Measurements from ENCODE around the gene PSMB3. TPM values are rescaled to one million over a fixed set of nuclear protein-coding genes. Genes with fewer than 3 reads are reported as not detected.
"Not testable (repeated sequence)": the region's sequence is repeated elsewhere in the genome, so short reads cannot be mapped to it uniquely, and the experiment has no call there.

PSMB3 gene
- total RNA-seq, 1 donor from 2014 or later = 118 TPM

DNA sequence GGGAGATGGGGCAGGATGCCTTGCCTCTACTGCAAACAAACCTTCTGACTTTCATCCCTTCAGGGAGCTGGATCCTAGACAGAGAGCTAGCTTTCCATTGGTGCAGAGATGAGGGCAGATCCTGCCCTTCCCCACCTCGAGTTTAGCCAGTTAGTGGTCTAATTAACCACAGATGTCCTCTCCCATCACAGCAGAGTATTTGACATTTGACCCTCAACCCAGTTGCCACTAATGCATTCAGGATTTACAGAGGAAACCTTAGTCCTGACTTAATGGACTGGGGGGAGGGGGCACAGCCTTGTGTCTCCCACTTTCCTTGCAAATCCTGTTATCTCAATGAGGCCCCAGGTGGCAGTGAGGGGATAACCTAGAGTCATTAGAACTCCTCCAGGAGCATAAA is 36.6 kb downstream of the PSMB3 start:
- H3K9me3 Mint-ChIP-seq (ENCODE audit: low read depth) = no peaks in the 10 kb centered on the region
- no peak overlapping the region for H3K27ac Mint-ChIP-seq (ENCODE audit: unreplicated experiment)
- no peak overlapping the region for H3K4me3 Mint-ChIP-seq (ENCODE audit: unreplicated experiment)
- H3K36me3 Mint-ChIP-seq (ENCODE audit: low read depth) = peaks cover 5% of the 10 kb centered on the region
- TF ChIP-seq, protein P1, sequence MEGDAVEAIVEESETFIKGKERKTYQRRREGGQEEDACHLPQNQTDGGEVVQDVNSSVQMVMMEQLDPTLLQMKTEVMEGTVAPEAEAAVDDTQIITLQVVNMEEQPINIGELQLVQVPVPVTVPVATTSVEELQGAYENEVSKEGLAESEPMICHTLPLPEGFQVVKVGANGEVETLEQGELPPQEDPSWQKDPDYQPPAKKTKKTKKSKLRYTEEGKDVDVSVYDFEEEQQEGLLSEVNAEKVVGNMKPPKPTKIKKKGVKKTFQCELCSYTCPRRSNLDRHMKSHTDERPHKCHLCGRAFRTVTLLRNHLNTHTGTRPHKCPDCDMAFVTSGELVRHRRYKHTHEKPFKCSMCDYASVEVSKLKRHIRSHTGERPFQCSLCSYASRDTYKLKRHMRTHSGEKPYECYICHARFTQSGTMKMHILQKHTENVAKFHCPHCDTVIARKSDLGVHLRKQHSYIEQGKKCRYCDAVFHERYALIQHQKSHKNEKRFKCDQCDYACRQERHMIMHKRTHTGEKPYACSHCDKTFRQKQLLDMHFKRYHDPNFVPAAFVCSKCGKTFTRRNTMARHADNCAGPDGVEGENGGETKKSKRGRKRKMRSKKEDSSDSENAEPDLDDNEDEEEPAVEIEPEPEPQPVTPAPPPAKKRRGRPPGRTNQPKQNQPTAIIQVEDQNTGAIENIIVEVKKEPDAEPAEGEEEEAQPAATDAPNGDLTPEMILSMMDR (IDR thresholded peaks at IDR 0.05) = no peak
- DNase-seq (ENCODE audit: low spot score) = no peak
- H3K27me3 Mint-ChIP-seq (ENCODE audit: low read depth) = no peaks in the 10 kb centered on the region
- H3K4me1 Mint-ChIP-seq (ENCODE audit: low read depth) = peaks cover 23% of the 10 kb centered on the region

- H3K4me3 Mint-ChIP-seq (ENCODE audit: unreplicated experiment); H3K36me3 Mint-ChIP-seq (ENCODE audit: low read depth); H3K9me3 Mint-ChIP-seq (ENCODE audit: low read depth); H3K27me3 Mint-ChIP-seq (ENCODE audit: low read depth); DNase-seq (ENCODE audit: low spot score): not testable (repeated sequence)
- TF ChIP-seq, protein P1 (IDR thresholded peaks at IDR 0.05) = peak; percentile 14
- peak overlapping the region; percentile 77 for H3K27ac Mint-ChIP-seq (ENCODE audit: unreplicated experiment)
- H3K4me1 Mint-ChIP-seq (ENCODE audit: low read depth) = peaks cover 23% of the 10 kb centered on the region
These were observed 37.7 kb downstream of the PSMB3 start for GRCh38 chr17:38790148-38790707.

- Mint-ChIP-seq H3K4me1 (ENCODE audit: low read depth) (peaks cover 23% of the 10 kb centered on the region), H3K36me3 (ENCODE audit: low read depth) (peaks cover 3% of the 10 kb centered on the region), H3K4me3 (ENCODE audit: unreplicated experiment) (no peak overlapping the region), H3K27ac (ENCODE audit: unreplicated experiment) (no peak overlapping the region), H3K9me3 (ENCODE audit: low read depth) (no peaks in the 10 kb centered on the region), H3K27me3 (ENCODE audit: low read depth) (no peaks in the 10 kb centered on the region)
- no peak for DNase-seq (ENCODE audit: low spot score)
- TF ChIP-seq, protein P1 (IDR thresholded peaks at IDR 0.05) = no peak
These were observed 38.6 kb downstream of the PSMB3 start for GRCh38 chr17:38791162-38791561.

- Mint-ChIP-seq H3K4me1 (ENCODE audit: low read depth) (peaks cover 45% of the 10 kb centered on the region), H3K9me3 (ENCODE audit: low read depth) (no peaks in the 10 kb centered on the region), H3K36me3 (ENCODE audit: low read depth) (no peaks in the 10 kb centered on the region), H3K27me3 (ENCODE audit: low read depth) (no peaks in the 10 kb centered on the region), H3K4me3 (ENCODE audit: unreplicated experiment) (no peak overlapping the region), H3K27ac (ENCODE audit: unreplicated experiment) (no peak overlapping the region)
- TF ChIP-seq, protein P1 (IDR thresholded peaks at IDR 0.05) = no peak
- DNase-seq (ENCODE audit: low spot score) = no peak
These were observed 41.7 kb downstream of the PSMB3 start for GRCh38 chr17:38794221-38794620.

DNA sequence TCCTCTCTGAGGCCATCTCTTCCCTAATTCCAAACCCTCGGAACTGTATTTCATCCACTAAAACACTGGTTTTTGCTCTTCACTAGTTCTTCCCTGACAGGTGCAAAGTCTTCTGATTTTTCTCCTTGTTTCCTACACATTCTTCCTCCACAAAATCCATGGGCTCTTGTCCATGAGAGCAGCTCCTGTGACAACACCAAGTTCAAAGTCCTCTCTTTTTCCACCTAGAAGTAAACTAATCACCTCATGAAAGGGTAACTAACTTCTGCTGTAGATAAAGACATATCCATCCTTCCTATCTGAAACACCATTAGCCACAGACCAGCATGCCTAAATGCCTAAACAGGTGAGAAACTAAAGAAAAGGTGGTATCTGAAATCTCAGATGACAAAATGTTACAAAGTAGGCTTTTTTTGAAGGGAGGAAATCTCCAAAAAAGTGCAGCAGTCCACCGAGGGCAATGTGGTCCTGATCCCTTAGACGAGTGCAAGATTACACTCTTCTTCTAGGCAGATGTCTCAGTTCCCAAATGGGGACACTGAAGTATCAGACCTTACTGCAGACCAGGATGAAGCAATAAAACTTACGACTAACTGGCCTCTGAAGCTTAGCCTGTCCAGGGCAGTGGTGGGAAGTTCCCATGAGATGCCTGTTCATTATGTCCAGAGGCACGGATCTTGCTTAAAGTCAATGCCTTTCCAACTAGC is 44.1 kb downstream of the PSMB3 start:
- H3K27me3 Mint-ChIP-seq (ENCODE audit: low read depth) = no peaks in the 10 kb centered on the region
- TF ChIP-seq, protein P1 (IDR thresholded peaks at IDR 0.05) = no peak
- H3K36me3 Mint-ChIP-seq (ENCODE audit: low read depth) = peaks cover 5% of the 10 kb centered on the region
- DNase-seq (ENCODE audit: low spot score) = no peak
- no peak overlapping the region for H3K4me3 Mint-ChIP-seq (ENCODE audit: unreplicated experiment)
- H3K9me3 Mint-ChIP-seq (ENCODE audit: low read depth) = no peaks in the 10 kb centered on the region
- peak overlapping the region; percentile 2 for H3K27ac Mint-ChIP-seq (ENCODE audit: unreplicated experiment)
- peaks cover 32% of the 10 kb centered on the region for H3K4me1 Mint-ChIP-seq (ENCODE audit: low read depth)

Data from chondrocyte (in vitro differentiated cells).